ENCODE measurements around the gene METTL4. TPM values are rescaled to one million over a fixed set of nuclear protein-coding genes. Genes with fewer than 3 reads are reported as not detected.

Gene METTL4
- total RNA-seq, 1 donor = 10.5 TPM

DNA sequence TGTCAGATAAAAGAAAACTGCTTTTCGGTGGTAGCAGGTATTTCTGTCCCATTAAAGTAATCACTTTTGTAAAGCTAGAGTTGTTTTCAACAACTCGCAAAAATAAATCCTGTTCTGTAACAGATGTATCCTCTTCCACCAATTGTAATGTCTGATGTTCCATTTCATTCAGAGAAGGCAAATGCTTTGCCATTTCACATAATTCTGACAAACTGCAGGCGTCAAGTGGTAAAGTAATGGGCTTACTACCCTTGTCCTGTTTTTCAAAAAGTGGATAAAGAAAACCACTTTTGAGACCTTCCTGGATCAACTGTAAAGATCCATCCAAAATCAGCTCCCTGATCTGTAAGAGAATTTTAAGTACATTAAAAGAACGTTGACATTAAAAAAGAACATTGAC is 16.6 kb downstream of the METTL4 start:
- no peak for DNase-seq (ENCODE audit: insufficient read length, low spot score, missing footprints)
- no peaks in the 10 kb centered on the region for H4K20me1 ChIP-seq (ENCODE audit: insufficient read depth, low read length)
- no peaks in the 10 kb centered on the region for H3K79me2 ChIP-seq (ENCODE audit: insufficient read depth, low read length)
- no peaks in the 10 kb centered on the region for H3K4me1 ChIP-seq (ENCODE audit: insufficient read depth, low read length)
- H3K27me3 ChIP-seq (ENCODE audit: insufficient read depth, low read length) = no peaks in the 10 kb centered on the region
- no peaks in the 10 kb centered on the region for H3K9me3 ChIP-seq (ENCODE audit: low read depth, low read length)
- no peak overlapping the region for H3K4me3 ChIP-seq (ENCODE audit: insufficient read depth, low read length)
- no peak overlapping the region for H3K27ac ChIP-seq (ENCODE audit: low read depth, low read length)
- H3K36me3 ChIP-seq (ENCODE audit: insufficient read depth, low read length) = no peaks in the 10 kb centered on the region
- no peak overlapping the region for H2AFZ ChIP-seq (ENCODE audit: low read length)
- TF ChIP-seq, protein P1, sequence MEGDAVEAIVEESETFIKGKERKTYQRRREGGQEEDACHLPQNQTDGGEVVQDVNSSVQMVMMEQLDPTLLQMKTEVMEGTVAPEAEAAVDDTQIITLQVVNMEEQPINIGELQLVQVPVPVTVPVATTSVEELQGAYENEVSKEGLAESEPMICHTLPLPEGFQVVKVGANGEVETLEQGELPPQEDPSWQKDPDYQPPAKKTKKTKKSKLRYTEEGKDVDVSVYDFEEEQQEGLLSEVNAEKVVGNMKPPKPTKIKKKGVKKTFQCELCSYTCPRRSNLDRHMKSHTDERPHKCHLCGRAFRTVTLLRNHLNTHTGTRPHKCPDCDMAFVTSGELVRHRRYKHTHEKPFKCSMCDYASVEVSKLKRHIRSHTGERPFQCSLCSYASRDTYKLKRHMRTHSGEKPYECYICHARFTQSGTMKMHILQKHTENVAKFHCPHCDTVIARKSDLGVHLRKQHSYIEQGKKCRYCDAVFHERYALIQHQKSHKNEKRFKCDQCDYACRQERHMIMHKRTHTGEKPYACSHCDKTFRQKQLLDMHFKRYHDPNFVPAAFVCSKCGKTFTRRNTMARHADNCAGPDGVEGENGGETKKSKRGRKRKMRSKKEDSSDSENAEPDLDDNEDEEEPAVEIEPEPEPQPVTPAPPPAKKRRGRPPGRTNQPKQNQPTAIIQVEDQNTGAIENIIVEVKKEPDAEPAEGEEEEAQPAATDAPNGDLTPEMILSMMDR (IDR thresholded peaks at IDR 0.05; ENCODE audit: extremely low read depth, low read depth, low read length) = no peak
- no peak overlapping the region for H3K4me2 ChIP-seq (ENCODE audit: insufficient read depth, low read length)

DNA sequence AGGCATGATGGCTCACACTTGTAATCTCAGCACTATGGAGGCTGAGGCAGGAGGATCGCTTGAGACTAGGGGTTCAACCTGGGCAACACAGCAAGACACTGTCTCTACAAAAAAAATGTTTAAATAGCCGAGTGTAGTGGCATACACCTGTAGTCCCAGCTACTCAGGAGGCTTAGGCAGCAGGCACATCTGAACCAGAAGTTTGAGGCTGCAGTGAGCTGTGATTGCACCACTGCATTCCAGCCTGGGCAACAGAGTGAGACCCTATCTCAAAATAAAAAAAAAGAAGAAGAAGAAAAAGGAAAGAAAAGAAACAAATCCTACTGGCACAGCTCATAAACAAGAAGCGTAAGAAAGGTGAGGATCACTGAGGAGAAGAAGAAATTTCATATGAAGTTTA is 19.9 kb downstream of the METTL4 start:
- H3K9me3 ChIP-seq (ENCODE audit: low read depth, low read length) = no peaks in the 10 kb centered on the region
- no peak overlapping the region for H3K4me2 ChIP-seq (ENCODE audit: insufficient read depth, low read length)
- no peaks in the 10 kb centered on the region for H3K4me1 ChIP-seq (ENCODE audit: insufficient read depth, low read length)
- H3K27me3 ChIP-seq (ENCODE audit: insufficient read depth, low read length) = no peaks in the 10 kb centered on the region
- no peaks in the 10 kb centered on the region for H3K79me2 ChIP-seq (ENCODE audit: insufficient read depth, low read length)
- no peak overlapping the region for H3K27ac ChIP-seq (ENCODE audit: low read depth, low read length)
- TF ChIP-seq, protein P1 (IDR thresholded peaks at IDR 0.05; ENCODE audit: extremely low read depth, low read depth, low read length) = no peak
- peaks cover 5% of the 10 kb centered on the region for H3K36me3 ChIP-seq (ENCODE audit: insufficient read depth, low read length)
- H3K4me3 ChIP-seq (ENCODE audit: insufficient read depth, low read length) = no peak overlapping the region
- DNase-seq (ENCODE audit: insufficient read length, low spot score, missing footprints) = no peak
- no peaks in the 10 kb centered on the region for H4K20me1 ChIP-seq (ENCODE audit: insufficient read depth, low read length)
- no peak overlapping the region for H2AFZ ChIP-seq (ENCODE audit: low read length)

DNA sequence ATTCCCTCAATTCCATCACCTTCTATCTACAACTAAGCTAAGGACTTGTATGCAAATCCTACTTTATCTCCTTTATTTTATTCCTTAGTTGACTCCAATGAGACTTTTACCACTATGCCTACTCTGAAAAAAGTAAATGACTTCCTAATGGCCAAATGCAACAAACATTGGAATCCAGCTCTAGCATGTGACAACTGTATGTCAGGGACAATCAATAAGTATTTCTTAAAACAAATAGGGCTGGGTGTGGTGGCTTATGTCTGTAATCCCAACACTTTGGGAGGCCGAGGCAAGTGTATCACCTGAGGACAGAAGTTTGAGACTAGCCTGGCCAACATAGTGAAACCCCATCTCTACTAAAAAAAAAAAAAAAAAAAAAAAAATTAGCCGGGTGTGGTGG is 21.8 kb downstream of the METTL4 start:
- TF ChIP-seq, protein P1 (IDR thresholded peaks at IDR 0.05; ENCODE audit: extremely low read depth, low read depth, low read length) = no peak
- no peaks in the 10 kb centered on the region for H4K20me1 ChIP-seq (ENCODE audit: insufficient read depth, low read length)

DNA sequence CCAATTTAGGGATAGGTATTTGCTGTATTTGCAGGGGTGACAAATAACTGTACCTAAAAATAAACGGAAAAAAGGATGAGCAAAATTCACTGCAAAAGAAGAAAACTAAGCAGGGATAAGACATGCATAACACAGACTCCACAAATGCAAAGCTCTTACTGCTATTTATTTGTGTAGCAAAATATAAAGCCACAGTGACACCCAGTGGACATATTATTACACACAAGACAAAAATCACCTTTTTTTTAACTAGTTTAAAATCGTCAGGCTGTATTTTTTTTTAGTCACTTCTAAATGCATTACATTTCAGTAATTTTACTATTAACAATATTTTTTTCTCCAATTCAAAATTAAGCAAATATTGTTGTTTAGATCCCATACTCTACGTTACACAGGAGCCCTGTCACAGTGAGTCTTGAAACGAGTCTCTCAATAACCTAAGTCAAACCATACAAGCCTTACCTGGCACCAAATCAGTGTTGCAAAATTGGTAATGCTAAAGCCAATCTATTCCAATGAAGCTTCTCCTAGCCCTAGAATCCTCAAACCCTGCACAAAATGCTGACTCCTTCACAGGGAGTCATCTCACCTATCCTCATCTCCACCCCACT is 23.7 kb downstream of the METTL4 start:
- H3K27me3 ChIP-seq (ENCODE audit: insufficient read depth, low read length) = no peaks in the 10 kb centered on the region
- TF ChIP-seq, protein P1 (IDR thresholded peaks at IDR 0.05; ENCODE audit: extremely low read depth, low read depth, low read length) = peak; percentile 59
- H3K4me1 ChIP-seq (ENCODE audit: insufficient read depth, low read length) = no peaks in the 10 kb centered on the region
- H3K9me3 ChIP-seq (ENCODE audit: low read depth, low read length) = no peaks in the 10 kb centered on the region
- H3K36me3 ChIP-seq (ENCODE audit: insufficient read depth, low read length) = peaks cover 5% of the 10 kb centered on the region
- H3K4me2 ChIP-seq (ENCODE audit: insufficient read depth, low read length) = no peak overlapping the region
- no peak overlapping the region for H3K4me3 ChIP-seq (ENCODE audit: insufficient read depth, low read length)
- peak; percentile 48 for DNase-seq (ENCODE audit: insufficient read length, low spot score, missing footprints)
- H3K27ac ChIP-seq (ENCODE audit: low read depth, low read length) = no peak overlapping the region
- no peaks in the 10 kb centered on the region for H4K20me1 ChIP-seq (ENCODE audit: insufficient read depth, low read length)
- no peak overlapping the region for H2AFZ ChIP-seq (ENCODE audit: low read length)
- no peaks in the 10 kb centered on the region for H3K79me2 ChIP-seq (ENCODE audit: insufficient read depth, low read length)

More for the DNA sequence above, 21.8 kb downstream of the METTL4 start:
- H3K9me3 ChIP-seq (ENCODE audit: low read depth, low read length) = no peaks in the 10 kb centered on the region
- H3K79me2 ChIP-seq (ENCODE audit: insufficient read depth, low read length) = no peaks in the 10 kb centered on the region
- no peaks in the 10 kb centered on the region for H3K4me1 ChIP-seq (ENCODE audit: insufficient read depth, low read length)
- no peak overlapping the region for H3K4me2 ChIP-seq (ENCODE audit: insufficient read depth, low read length)
- H3K27me3 ChIP-seq (ENCODE audit: insufficient read depth, low read length) = no peaks in the 10 kb centered on the region
- H2AFZ ChIP-seq (ENCODE audit: low read length) = no peak overlapping the region
- H3K4me3 ChIP-seq (ENCODE audit: insufficient read depth, low read length) = no peak overlapping the region
- DNase-seq (ENCODE audit: insufficient read length, low spot score, missing footprints) = no peak
- H3K27ac ChIP-seq (ENCODE audit: low read depth, low read length) = no peak overlapping the region
- H3K36me3 ChIP-seq (ENCODE audit: insufficient read depth, low read length) = peaks cover 5% of the 10 kb centered on the region

All from osteoblast (primary cell).